ENCODE measurements around the gene GCC1.

Gene GCC1, protein sequence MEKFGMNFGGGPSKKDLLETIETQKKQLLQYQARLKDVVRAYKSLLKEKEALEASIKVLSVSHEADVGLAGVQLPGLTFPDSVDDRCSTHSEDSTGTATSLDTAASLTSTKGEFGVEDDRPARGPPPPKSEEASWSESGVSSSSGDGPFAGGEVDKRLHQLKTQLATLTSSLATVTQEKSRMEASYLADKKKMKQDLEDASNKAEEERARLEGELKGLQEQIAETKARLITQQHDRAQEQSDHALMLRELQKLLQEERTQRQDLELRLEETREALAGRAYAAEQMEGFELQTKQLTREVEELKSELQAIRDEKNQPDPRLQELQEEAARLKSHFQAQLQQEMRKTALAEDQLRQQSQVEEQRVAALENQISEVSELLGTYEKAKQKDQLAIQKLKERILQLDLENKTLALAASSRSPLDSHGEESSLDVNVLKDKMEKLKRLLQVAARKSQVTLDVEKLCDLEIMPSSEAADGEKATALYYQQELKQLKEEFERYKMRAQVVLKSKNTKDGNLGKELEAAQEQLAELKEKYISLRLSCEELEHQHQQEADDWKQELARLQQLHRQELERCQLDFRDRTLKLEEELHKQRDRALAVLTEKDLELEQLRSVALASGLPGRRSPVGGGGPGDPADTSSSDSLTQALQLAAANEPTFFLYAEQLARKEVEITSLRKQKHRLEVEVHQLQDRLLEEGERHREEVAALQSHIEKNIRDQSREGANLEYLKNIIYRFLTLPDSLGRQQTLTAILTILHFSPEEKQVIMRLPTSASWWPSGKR

DNA sequence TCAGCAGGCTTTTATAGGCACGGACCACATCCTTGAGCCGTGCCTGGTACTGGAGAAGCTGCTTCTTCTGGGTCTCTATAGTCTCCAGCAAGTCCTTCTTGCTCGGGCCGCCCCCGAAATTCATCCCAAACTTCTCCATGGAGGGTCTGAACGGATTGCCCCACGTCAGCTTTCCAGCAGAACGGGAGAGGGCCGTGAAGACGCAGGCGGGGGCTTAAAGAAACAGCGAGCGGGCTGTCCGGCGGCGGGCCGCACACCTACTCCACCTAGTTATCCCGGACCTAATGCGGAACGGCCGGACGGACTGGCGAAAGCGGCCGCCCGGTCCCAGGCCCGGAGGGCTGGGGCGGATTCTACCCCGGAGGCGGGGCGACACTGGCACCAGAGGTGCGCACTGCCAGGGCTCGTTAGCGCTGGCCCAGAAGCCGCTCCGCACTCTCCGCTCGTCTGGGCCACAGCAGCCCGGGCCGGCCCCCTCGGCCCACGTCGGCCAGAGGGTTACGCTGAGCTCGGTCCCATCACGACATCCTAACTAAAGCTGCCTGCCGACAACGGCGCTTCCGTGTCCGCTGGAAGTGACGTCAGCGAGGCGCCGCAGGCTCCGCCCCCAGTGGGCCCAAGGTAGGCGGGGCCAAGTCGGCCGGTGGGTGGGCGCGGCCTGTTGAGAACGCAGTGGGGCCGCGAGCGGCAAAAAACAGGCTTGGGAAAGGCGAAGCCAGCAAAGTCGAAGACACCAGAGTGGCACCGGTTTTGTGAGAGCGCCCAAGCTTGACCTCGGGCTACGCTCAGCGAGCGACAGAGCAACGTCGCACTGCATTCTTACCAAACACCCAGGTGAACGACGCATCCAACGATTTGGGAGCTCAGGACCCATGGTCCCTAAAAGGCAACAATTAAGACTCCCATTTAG is at the start of gene GCC1:
GCC1 (minus strand) TSS at position 553 of the 910 bp plus-strand sequence; CDS start at position 139, 414 bp downstream.
- Histone ChIP-seq H3K27ac (ENCODE audit: low read depth in 2 of 2, low read length in 2 of 2) (peak within 1 kb of the TSS; percentile 88), H3K4me3 (ENCODE audit: low read length in 2 of 2) (peak within 1 kb of the TSS; percentile 83 to 89), H3K36me3 (ENCODE audit: control insufficient read depth in 2 of 2, insufficient read depth in 2 of 2, low read length in 2 of 2) (peaks cover 27 to 28% of the 10 kb centered on the region in 2 donors), H3K27me3 (ENCODE audit: control insufficient read depth in 2 of 2, insufficient read depth in 2 of 2, low read length in 2 of 2) (no peaks in the 10 kb centered on the region), H3K4me1 (ENCODE audit: control insufficient read depth in 2 of 2, insufficient read depth in 2 of 2, low read length in 2 of 2) (peaks cover 27 to 45% of the 10 kb centered on the region in 2 donors), H3K9me3 (ENCODE audit: control insufficient read depth in 2 of 2, low read length in 2 of 2) (no peaks in the 10 kb centered on the region), H3K9ac (ENCODE audit: low read depth in 1 of 2, low read length in 2 of 2) (peak within 1 kb of the TSS; percentile 87 to 93)

DNA sequence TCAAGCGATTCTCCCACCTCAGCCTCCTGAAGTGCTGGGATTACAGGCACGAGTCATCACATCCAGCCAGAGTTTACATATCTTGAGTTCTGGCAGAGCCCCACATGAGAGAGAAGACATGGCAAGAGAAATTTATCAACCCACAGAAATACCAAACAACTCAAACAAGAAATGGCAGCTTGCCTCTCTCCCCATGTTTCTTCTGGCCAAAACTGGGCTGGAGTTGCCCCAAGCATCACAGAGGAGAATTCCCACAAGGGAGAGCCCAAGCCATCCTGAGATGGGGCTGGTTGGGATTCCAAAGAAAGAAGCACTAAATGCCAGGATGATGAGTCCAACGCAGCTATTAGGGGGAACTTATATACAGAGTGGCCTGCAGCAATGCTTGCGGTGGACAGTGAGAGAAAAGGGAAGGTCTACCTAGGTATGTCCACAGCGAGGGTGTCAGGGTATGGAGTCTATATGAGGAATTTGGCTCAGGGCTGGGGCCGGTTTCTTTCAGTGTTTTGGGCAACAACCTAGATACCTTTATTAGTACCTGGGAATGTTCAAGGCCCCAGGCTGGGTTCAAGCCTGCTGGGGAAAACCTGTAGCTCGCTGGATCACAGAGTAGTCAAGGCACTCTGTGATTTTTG is 47.0 kb upstream of the GCC1 start:
- Histone ChIP-seq H3K27ac (ENCODE audit: low read depth in 2 of 2, low read length in 2 of 2) (no peak overlapping the region), H3K36me3 (ENCODE audit: control insufficient read depth in 2 of 2, insufficient read depth in 2 of 2, low read length in 2 of 2) (no peaks in the 10 kb centered on the region), H3K4me1 (ENCODE audit: control insufficient read depth in 2 of 2, insufficient read depth in 2 of 2, low read length in 2 of 2) (no peaks in the 10 kb centered on the region), H3K27me3 (ENCODE audit: control insufficient read depth in 2 of 2, insufficient read depth in 2 of 2, low read length in 2 of 2) (no peaks in the 10 kb centered on the region), H3K9me3 (ENCODE audit: control insufficient read depth in 2 of 2, low read length in 2 of 2) (no peaks in the 10 kb centered on the region), H3K9ac (ENCODE audit: low read depth in 1 of 2, low read length in 2 of 2) (no peak overlapping the region), H3K4me3 (ENCODE audit: low read length in 2 of 2) (no peak overlapping the region)

DNA sequence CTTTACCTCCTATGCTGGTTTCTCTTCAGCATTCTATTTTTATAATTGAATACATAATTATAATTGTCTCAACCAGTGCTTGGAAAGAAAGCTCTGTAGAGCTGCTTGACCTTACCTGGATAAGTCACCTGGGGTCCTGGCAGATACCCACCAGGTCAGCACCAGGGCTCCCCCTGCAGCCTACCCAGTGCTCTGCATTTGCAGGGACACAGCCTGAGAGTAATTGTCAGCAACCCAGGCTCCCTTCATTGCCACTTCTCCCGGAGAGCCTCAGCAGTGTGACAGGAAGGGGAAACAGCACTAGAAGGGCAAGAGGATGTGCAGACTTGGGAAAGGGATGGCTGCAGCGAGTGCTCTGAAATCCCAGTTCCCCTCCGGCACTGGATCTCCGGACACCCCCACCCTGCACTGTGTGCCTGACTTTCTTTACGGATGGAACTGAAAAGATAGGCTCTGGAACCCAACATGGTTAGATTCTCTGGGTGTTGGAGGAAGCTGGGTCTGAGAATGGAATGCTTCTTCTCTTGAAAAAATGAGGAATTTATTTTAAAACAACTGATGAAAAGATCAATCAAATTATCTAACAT is 44.0 kb upstream of the GCC1 start:
- H3K9ac ChIP-seq (ENCODE audit: low read depth in 1 of 2, low read length in 2 of 2), result no peak overlapping the region
- no peaks in the 10 kb centered on the region for H3K36me3 ChIP-seq (ENCODE audit: control insufficient read depth in 2 of 2, insufficient read depth in 2 of 2, low read length in 2 of 2)
- H3K27ac ChIP-seq (ENCODE audit: low read depth in 2 of 2, low read length in 2 of 2), result no peak overlapping the region
- no peaks in the 10 kb centered on the region for H3K27me3 ChIP-seq (ENCODE audit: control insufficient read depth in 2 of 2, insufficient read depth in 2 of 2, low read length in 2 of 2)
- no peaks in the 10 kb centered on the region for H3K9me3 ChIP-seq (ENCODE audit: control insufficient read depth in 2 of 2, low read length in 2 of 2)
- H3K4me1 ChIP-seq (ENCODE audit: control insufficient read depth in 2 of 2, insufficient read depth in 2 of 2, low read length in 2 of 2), result no peaks in the 10 kb centered on the region
- H3K4me3 ChIP-seq (ENCODE audit: low read length in 2 of 2), result no peak overlapping the region

DNA sequence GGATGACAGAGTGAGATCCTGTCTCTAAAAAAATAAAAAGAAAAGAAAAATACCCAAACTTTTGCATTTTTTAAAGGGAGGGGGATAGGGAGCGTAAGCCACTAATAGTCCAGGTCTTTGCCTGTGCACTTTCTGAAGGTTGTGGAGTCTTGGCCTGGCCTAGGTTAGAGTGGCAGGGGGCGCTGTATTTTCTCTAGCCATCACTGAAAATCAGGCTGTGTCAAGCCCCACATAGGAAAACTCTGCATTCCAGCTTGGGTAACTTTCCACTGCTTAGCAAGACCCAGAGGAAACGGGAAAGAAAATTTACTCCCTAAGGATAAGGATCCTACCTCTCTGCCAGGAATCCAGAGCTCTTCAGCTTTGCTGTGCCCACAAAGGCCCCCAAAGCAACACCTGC is 43.0 kb upstream of the GCC1 start:
- no peaks in the 10 kb centered on the region for H3K4me1 ChIP-seq (ENCODE audit: control insufficient read depth in 2 of 2, insufficient read depth in 2 of 2, low read length in 2 of 2)
- no peak overlapping the region for H3K9ac ChIP-seq (ENCODE audit: low read depth in 1 of 2, low read length in 2 of 2)
- H3K27ac ChIP-seq (ENCODE audit: low read depth in 2 of 2, low read length in 2 of 2), result no peak overlapping the region
- no peaks in the 10 kb centered on the region for H3K9me3 ChIP-seq (ENCODE audit: control insufficient read depth in 2 of 2, low read length in 2 of 2)
- no peaks in the 10 kb centered on the region for H3K36me3 ChIP-seq (ENCODE audit: control insufficient read depth in 2 of 2, insufficient read depth in 2 of 2, low read length in 2 of 2)
- no peaks in the 10 kb centered on the region for H3K27me3 ChIP-seq (ENCODE audit: control insufficient read depth in 2 of 2, insufficient read depth in 2 of 2, low read length in 2 of 2)
- H3K4me3 ChIP-seq (ENCODE audit: low read length in 2 of 2), result no peak overlapping the region

DNA sequence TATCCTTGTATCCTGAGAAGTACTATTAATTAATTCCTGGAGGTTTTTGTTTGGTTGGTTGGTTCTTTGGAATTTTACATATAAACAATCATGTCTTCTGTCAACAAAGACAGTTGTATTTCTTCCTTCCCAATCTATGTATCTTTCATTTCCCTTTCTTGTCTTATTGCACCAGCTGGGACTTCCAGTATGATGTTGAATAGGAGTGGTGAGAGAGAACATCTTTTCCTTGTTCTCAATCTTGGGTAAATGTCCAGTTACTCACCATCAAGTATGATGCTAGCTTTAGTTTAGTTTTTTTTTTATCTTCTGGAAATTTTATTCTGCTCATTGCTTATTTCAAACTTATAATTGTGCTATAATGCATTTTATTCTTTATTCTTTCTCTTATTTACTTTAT is 39.9 kb upstream of the GCC1 start:
- H3K27me3 ChIP-seq (ENCODE audit: control insufficient read depth in 2 of 2, insufficient read depth in 2 of 2, low read length in 2 of 2), result peaks cover 1 to 2% of the 10 kb centered on the region in 2 donors
- H3K4me1 ChIP-seq (ENCODE audit: control insufficient read depth in 2 of 2, insufficient read depth in 2 of 2, low read length in 2 of 2), result no peaks in the 10 kb centered on the region
- H3K9me3 ChIP-seq (ENCODE audit: control insufficient read depth in 2 of 2, low read length in 2 of 2), result no peaks in the 10 kb centered on the region

DNA sequence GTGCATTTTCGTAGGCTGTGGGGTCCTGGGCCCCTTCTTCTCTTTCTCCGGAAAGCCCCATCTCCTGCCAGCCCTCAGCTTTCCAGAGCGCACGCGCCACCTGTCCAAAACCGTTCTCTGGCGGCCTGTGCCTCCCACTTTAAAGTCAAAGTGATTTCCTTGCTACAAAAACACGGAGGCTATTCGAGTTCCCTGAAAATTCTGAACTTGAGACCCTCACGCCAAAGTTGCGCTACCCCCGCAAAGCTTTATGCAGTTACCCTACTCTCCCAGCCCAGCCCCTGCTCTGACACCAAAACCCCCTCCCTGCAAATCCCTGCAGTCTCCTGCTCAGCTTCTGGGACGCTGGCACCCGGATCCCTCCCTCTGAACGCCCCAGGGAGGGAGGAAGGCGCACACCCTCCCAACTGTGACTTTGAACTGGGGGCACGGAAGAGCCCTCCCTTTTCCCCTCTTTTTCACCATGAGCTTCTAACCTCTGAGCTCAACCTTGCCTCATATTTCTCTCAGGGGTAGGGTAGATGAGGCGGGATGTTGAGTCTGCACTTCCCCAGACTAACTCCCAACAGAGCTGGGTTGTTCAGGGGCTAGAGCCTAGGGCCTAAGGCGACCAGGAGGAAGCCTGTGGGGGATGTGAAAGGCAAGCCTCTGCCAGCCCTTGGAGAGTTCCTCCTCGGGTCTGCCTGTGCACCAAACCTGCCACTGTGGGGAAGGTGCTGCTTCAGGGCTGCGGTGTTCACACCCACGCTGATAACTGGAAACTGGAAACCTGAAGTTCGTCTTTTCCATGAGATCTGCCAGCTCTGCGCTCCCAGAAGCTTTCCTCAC is 35.2 kb upstream of the GCC1 start:
- Histone ChIP-seq H3K4me1 (ENCODE audit: control insufficient read depth in 2 of 2, insufficient read depth in 2 of 2, low read length in 2 of 2) (no peaks in the 10 kb centered on the region), H3K4me3 (ENCODE audit: low read length in 2 of 2) (no peak overlapping the region), H3K9me3 (ENCODE audit: control insufficient read depth in 2 of 2, low read length in 2 of 2) (no peaks in the 10 kb centered on the region), H3K9ac (ENCODE audit: low read depth in 1 of 2, low read length in 2 of 2) (no peak overlapping the region), H3K27me3 (ENCODE audit: control insufficient read depth in 2 of 2, insufficient read depth in 2 of 2, low read length in 2 of 2) (peaks cover 11 to 18% of the 10 kb centered on the region in 2 donors), H3K27ac (ENCODE audit: low read depth in 2 of 2, low read length in 2 of 2) (no peak overlapping the region), H3K36me3 (ENCODE audit: control insufficient read depth in 2 of 2, insufficient read depth in 2 of 2, low read length in 2 of 2) (no peaks in the 10 kb centered on the region)

More for the DNA sequence above, 39.9 kb upstream of the GCC1 start:
- Histone ChIP-seq H3K9ac (ENCODE audit: low read depth in 1 of 2, low read length in 2 of 2) (no peak overlapping the region), H3K27ac (ENCODE audit: low read depth in 2 of 2, low read length in 2 of 2) (no peak overlapping the region), H3K4me3 (ENCODE audit: low read length in 2 of 2) (no peak overlapping the region), H3K36me3 (ENCODE audit: control insufficient read depth in 2 of 2, insufficient read depth in 2 of 2, low read length in 2 of 2) (no peaks in the 10 kb centered on the region)

DNA sequence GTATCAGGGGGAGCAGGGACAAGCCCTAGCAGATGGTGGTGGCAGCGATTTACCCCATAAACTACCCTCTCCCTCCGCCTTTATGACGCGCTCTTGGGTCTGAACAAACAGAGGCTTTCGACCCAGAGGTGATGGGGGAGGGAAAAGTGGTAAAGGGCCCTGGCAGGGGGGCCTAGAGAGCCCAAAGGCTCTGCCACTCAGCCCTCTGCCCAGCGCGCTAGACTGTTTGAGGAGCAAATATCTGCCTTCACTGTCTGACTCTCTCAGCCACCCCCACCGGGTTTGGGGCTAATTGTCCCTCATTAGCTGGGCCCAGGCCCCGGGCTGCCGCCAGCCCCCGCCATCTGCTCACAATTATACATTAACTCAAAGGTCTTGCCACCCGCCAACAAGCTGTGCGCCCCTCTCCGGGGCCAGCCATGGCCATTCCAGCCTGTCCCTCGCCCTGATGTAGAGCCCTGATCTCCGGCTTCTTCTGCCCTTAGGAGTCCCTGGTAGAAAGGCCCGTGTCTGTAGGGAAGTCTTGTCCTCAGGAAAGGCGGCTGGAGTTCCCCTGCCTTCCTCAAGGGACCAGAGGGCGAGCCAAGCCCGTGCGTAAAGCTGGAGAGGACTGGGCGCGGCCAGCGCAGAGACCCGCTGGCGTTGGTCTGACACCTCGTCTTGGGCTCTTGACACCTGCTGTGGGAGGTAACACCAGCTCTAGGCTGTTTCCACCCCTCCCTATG is 34.4 kb upstream of the GCC1 start:
- Histone ChIP-seq H3K9ac (ENCODE audit: low read depth in 1 of 2, low read length in 2 of 2) (no peak overlapping the region), H3K4me1 (ENCODE audit: control insufficient read depth in 2 of 2, insufficient read depth in 2 of 2, low read length in 2 of 2) (no peaks in the 10 kb centered on the region), H3K36me3 (ENCODE audit: control insufficient read depth in 2 of 2, insufficient read depth in 2 of 2, low read length in 2 of 2) (no peaks in the 10 kb centered on the region), H3K27ac (ENCODE audit: low read depth in 2 of 2, low read length in 2 of 2) (no peak overlapping the region), H3K4me3 (ENCODE audit: low read length in 2 of 2) (no peak overlapping the region), H3K27me3 (ENCODE audit: control insufficient read depth in 2 of 2, insufficient read depth in 2 of 2, low read length in 2 of 2) (peaks cover 11 to 25% of the 10 kb centered on the region in 2 donors), H3K9me3 (ENCODE audit: control insufficient read depth in 2 of 2, low read length in 2 of 2) (no peaks in the 10 kb centered on the region)

DNA sequence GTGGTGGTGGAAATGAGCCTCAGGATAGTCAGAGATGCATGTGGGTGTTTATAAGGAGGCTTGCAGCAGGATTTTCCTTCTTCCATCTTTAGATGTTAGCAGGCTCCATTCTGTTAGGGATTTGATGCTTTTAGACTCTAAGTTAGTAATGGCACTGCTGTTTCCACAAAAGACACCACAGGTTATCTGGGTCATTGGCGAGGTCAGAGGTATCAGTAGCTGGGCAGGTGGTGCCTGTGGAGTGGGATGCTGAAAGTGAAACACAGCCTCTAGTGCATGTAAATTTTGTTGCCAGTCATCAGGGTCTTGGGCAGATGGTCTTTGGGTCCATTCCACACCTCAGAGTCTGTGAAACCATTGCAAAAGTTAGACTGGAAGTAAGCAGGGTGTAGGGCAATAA is 33.4 kb upstream of the GCC1 start:
- no peaks in the 10 kb centered on the region for H3K36me3 ChIP-seq (ENCODE audit: control insufficient read depth in 2 of 2, insufficient read depth in 2 of 2, low read length in 2 of 2)
- no peaks in the 10 kb centered on the region for H3K4me1 ChIP-seq (ENCODE audit: control insufficient read depth in 2 of 2, insufficient read depth in 2 of 2, low read length in 2 of 2)
- H3K9me3 ChIP-seq (ENCODE audit: control insufficient read depth in 2 of 2, low read length in 2 of 2), result no peaks in the 10 kb centered on the region
- no peak overlapping the region for H3K9ac ChIP-seq (ENCODE audit: low read depth in 1 of 2, low read length in 2 of 2)
- H3K27me3 ChIP-seq (ENCODE audit: control insufficient read depth in 2 of 2, insufficient read depth in 2 of 2, low read length in 2 of 2), result peaks cover 11 to 26% of the 10 kb centered on the region in 2 donors
- no peak overlapping the region for H3K4me3 ChIP-seq (ENCODE audit: low read length in 2 of 2)
- H3K27ac ChIP-seq (ENCODE audit: low read depth in 2 of 2, low read length in 2 of 2), result no peak overlapping the region

Data from mucosa of rectum (tissue), 2 donors.